DMS153 treated with DMSO at 0.1 percent for 48 hours (cell line): Measurements from ENCODE around the gene TAS2R30.
"Not testable (repeated sequence)": the region's sequence is repeated elsewhere in the genome, so short reads cannot be mapped to it uniquely, and the experiment has no call there.

Source experiments
- DNase-seq: peaks from one replicate; lab custom pipeline; 2025; ENCODE audit not compliant: unreplicated experiment; lab: John Stamatoyannopoulos, UW

TAS2R30 gene

GRCh38 chr12:11130382-11130781, 4.1 kb downstream of the TAS2R30 start:
- DNase-seq = no peak

- not testable (repeated sequence) for DNase-seq
These were observed 20.3 kb downstream of the TAS2R30 start for GRCh38 chr12:11114130-11114529.

DNA sequence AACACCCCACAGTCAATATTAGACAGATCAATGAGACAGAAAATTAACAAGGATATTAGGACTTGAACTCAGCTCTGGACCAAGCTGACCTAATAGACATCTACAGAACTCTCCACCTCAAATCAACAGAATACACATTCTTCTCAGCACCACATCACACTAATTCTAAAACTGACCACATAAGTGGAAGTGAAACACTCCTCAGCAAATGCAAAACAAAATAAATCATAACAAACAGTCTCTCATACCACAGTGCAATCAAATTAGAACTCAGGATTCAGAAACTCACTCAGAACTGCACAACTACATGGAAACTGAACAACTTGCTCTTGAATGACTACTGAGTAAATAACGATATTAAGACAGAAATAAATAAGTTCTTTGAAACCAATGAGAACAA, 23.2 kb downstream of the TAS2R30 start:
- not testable (repeated sequence) for DNase-seq

GRCh38 chr12:11108862-11109261, 25.6 kb downstream of the TAS2R30 start:
- DNase-seq = no peak

DNA sequence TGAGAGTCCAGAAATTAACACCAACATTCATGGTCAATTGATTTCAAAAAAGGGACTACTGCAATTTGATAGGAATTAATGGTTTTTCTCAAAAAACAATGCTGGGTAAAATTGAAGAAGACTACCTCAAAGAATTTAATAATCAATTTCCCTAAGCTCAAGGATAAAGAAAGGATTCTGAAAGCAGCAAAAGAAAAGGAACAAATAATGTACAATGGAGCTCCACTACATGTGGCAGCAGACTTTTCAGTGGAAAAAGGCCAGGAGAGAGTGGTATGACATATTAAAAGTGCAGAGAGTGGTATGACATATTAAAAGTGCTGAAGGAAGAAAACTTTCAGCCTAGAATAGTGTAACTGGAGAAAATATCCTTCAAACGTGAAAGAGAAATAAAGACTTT, 26.7 kb downstream of the TAS2R30 start:
- DNase-seq = no peak

- DNase-seq = no peak
These were observed 28.2 kb downstream of the TAS2R30 start for GRCh38 chr12:11106288-11106687.

DNA sequence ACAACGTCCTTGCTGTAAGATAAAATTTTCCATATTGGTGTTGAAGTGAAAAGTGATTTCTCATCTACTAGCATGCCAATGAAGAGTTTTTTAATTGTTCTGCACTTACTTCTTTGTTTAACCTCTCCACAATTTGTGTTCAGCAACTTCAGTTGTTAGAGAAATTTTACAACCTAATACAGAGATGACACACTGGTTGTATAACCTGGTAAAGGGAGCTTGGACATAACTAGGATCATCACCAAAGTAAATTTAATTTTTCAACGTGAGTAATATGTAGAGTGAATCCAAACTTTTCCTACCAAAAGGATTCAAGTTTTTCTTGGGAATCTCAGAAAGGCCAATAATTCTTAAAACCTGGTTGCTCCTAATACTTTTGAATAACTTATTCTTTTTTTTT, 28.9 kb downstream of the TAS2R30 start:
- no peak for DNase-seq

DNA sequence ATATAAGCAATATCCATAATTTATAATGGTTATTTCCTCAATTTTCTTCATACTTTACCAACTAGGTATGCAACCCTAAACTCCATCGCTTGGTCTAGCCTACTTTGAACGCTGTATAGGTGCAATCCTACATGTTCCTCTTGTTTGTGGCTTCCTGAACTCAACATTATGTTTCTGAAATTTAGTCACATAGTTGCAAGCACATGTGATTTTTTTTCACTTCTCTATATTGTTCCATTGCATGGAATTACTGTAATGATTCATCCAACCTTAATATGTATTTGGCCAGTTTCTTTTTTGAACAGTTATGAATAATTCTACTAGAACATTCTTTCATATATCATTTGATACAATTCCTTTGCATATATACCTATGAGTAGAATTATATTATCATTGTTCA, 39.5 kb downstream of the TAS2R30 start:
- DNase-seq = not testable (repeated sequence)

DNA sequence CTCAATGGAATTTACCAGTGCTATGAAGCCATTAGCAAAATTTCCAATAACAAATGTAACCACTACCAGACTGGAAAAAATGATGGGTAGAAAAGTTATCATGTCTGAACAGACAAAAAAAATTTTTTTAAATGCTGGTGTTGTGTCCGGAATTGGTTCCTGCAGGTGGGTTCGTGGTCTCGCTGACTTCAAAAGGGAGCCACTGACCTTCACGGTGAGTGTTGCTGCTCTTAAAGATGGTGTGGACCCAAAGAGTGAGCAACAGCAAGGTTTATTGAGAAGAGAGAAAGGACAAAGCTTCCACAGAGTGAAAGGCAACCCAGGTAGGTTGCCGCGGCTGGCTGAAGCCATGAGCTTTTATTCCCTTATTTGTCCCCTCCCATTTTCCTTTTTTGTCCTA, 42.3 kb downstream of the TAS2R30 start, which contains the start of gene TAS2R43:
TSS of gene TAS2R43 (minus strand) at position 186 of the 400 bp plus-strand sequence. CDS start at position 102, 84 bp downstream.
- DNase-seq = no peak

- no peak for DNase-seq
These were observed 45.2 kb downstream of the TAS2R30 start for GRCh38 chr12:11089246-11089645.

GRCh38 chr12:11085419-11085818, 49.0 kb downstream of the TAS2R30 start:
- DNase-seq = no peak
